ENCODE measurements around the gene NCAN. TPM values are rescaled to one million over a fixed set of nuclear protein-coding genes. Genes with fewer than 3 reads are reported as not detected.
"Not testable (repeated sequence)": the region's sequence is repeated elsewhere in the genome, so short reads cannot be mapped to it uniquely, and the experiment has no call there.

Gene NCAN
- total and polyA plus RNA-seq, 2 of the 13 experiments (the other 11 are each of a cell fraction or from before 2014, with no cell fraction given), result not detected

DNA sequence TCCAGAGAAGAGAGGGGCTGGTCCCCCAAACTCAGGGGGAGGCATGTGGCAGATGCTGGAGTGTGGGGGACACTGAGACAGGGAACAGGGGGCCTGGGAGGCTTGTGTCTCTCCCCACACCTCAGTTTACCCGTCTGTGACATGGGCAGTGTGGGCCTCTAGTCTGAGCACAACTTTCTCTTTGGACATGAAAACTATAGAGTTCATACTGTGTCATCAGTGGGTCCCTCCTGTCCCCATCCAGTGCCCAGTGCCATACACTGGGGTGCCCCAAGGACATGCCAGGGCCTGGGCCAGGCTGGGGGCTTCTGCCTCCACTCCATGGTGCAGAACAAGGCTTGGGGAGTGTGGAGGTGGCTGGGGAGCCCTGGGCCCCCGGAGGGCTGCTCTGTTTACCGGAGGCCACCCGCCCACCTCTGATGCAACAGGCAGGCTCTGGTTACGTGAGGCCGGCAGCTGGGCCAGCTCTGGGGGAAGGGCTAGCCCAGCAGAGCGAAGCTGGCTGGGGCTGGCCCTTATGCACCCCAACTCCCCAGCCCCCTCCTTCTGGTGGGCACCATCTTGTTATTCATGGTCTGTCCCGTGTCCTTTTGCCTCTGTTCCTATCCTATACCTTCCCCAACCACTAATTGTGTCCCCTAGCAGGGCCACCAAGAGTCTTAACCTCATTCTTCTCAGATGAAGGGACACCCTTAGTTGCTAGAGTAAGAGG, 39.8 kb upstream of the NCAN start (continued):
- TF ChIP-seq ZBTB4 (CRISPR knock-in tag; IDR thresholded peaks at IDR 0.05; ENCODE audit: borderline replicate concordance) (0 out of 2 replicates have a peak, but pooled peaks have one; percentile 34), ZMYM4 (CRISPR knock-in tag; IDR thresholded peaks at IDR 0.05) (peak; percentile 8; the same call in 1 of the 2 replicates), ZSCAN22 (CRISPR knock-in tag; IDR thresholded peaks at IDR 0.05) (no peak), KLF6 (CRISPR knock-in tag; IDR thresholded peaks at IDR 0.05) (peak; percentile 91), SMAD3 (CRISPR knock-in tag; IDR thresholded peaks at IDR 0.05) (peak; percentile 83), REL (CRISPR knock-in tag; conservative IDR thresholded peaks at IDR 0.05) (no peak), KLF9 (CRISPR knock-in tag; IDR thresholded peaks at IDR 0.05; ENCODE audit: low read depth) (no peak), ZNF44 (CRISPR knock-in tag; IDR thresholded peaks at IDR 0.05) (no peak), ZSCAN31 (CRISPR knock-in tag; IDR thresholded peaks at IDR 0.05; ENCODE audit: low read depth) (no peak)
- TF ChIP-seq, protein P1, sequence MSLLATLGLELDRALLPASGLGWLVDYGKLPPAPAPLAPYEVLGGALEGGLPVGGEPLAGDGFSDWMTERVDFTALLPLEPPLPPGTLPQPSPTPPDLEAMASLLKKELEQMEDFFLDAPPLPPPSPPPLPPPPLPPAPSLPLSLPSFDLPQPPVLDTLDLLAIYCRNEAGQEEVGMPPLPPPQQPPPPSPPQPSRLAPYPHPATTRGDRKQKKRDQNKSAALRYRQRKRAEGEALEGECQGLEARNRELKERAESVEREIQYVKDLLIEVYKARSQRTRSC (CRISPR knock-in tag; IDR thresholded peaks at IDR 0.05; ENCODE audit: low read depth), result no peak

GRCh38 chr19:19173243-19173642, 38.5 kb upstream of the NCAN start:
- H3K4me2 ChIP-seq (ENCODE audit: low read depth, low read length); H3K4me3 ChIP-seq (replicated peaks in 1 of 3; ENCODE audit: insufficient read depth in 1 of 3, low read depth in 2 of 3, low read length in 3 of 3); H3K79me2 ChIP-seq (ENCODE audit: insufficient read depth, low read length); H2AFZ ChIP-seq (ENCODE audit: low read length); H3K36me3 ChIP-seq (replicated peaks in 1 of 2; ENCODE audit: control insufficient read depth in 1 of 2, insufficient read depth in 2 of 2, low read length in 2 of 2); H3K9me3 ChIP-seq (ENCODE audit: low read length); in situ Hi-C loops (cut with HindIII; ENCODE audit: extremely low pct_ligation_motif_present, low pct_unique_long_range_greater_than_20kb); DNase-seq (ENCODE audit: low spot score); ATAC-seq; H4K20me1 ChIP-seq (ENCODE audit: insufficient read depth, low read length); H3K9ac ChIP-seq (ENCODE audit: insufficient read depth, low read depth, low read length); FAIRE-seq; H3K27me3 ChIP-seq (ENCODE audit: control insufficient read depth in 1 of 2, insufficient read depth in 2 of 2, low read length in 2 of 2); BruUV-seq (replicated peaks); H3K27ac ChIP-seq (ENCODE audit: extremely low read length, insufficient read depth, low read length): not testable (repeated sequence)
- 83% methylated on average over 5 of the region's 5 CpGs for WGBS (ENCODE audit: low lambda C conversion rate)
- peaks cover 63% of the 10 kb centered on the region for H3K4me1 ChIP-seq (ENCODE audit: insufficient read depth, low read length)
- intact Hi-C loops (cut with micrococcal nuclease; ENCODE audit: unreplicated experiment), result loop anchor here (5.0 kb wide), 1 partner anchor 36 kb away; the partner anchor contains the start of gene TMEM161A
- ChIA-PET CTCF (ENCODE audit: low intra/inter-chr PET ratio, low total read pairs) (interaction anchor here (3.2 kb wide), 1 partner anchor 27 kb away, joined by 88 read pairs; no protein-coding TSS in a partner anchor), POLR2A (interaction anchor here (0.7 to 2.7 kb wide), 2 partner anchors 29 to 217 kb away, joined by 4 to 9 read pairs; partner anchors contain the start of gene NR2C2AP)

All from HepG2 (cell line).